Stomach (tissue), 4 donors: ENCODE results near the gene BCL6B.

Experiments used
- POLR2A ChIP-seq, 4 donors: fragments of 450-650 bp; IDR thresholded peaks; one replicate each; pipeline ENCODE4 v1.6.1; 2016; ENCODE audit warnings: antibody characterized with exemption in 4 of 4, control low read depth in 2 of 4, mild to moderate bottlenecking in 1 of 4, moderate library complexity in 1 of 4
- POLR2AphosphoS5 ChIP-seq, 3 donors: sonication (generic); formaldehyde crosslinking; IDR thresholded peaks; one replicate each; pipeline ENCODE4 v1.6.1; 2016; ENCODE audit warnings: antibody characterized with exemption in 3 of 3

DNA sequence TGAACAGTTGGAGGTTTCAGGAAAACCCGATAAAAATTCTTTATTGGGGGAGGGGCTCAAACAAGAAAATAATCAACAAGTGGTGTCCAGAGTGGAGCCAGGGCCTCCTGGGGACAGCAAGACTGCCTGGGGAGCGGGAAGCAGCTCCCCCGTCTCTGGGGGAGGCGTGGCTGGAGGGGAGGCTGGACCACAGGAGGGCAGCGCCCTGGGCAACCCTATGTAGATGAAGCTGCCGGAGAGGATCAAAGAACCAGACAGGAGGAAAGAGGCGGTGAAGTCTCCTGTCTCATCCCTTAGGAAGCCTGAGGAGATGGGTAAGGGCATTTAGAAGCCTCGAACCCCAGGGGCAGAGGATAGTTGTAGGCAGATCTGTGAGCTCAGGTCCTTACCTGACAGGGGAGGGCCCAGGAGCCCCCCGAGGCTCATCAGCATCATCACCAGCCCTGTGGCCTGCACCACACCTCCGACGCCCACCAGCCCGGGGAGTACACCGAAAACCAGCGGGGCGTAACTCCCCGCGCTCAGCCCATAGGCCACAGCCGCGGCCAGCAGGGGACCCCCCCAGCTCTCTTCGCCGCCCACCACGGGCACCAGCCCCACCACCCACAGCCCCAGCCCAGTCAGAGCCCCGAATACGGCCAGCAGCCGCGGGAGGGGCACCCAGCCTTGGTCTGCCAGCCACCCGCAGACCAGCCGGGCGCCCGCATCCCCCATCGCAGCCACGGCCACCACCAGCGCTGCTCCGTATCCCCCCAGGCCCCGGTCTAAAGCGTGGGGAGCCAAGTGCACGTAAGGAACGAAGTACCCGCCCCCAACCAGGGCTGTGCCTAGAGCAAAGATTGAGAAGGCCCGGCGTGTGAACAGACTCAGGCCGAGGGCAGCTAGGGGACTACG lies 19.0 kb downstream of the BCL6B start:
- TF ChIP-seq POLR2AphosphoS5 (IDR thresholded peaks at IDR 0.05) (no peak), POLR2A (IDR thresholded peaks at IDR 0.05) (no peak)
